Erythroblast (primary cell): Measurements from ENCODE around the gene SCTR.

Source experiments
- DNase-seq, 2 experiments: peaks; one replicate each; lab custom pipeline; 2025; lab: John Stamatoyannopoulos, UW
- GATA1 ChIP-seq: IDR thresholded peaks from 2 replicates; pipeline ENCODE4 v1.6.1; 2011; ENCODE audit warnings: low read depth, mild to moderate bottlenecking, control low read depth, low read length, moderate library complexity
- POLR2A ChIP-seq: IDR thresholded peaks from 2 replicates; pipeline ENCODE4 v1.6.1; 2011; ENCODE audit warnings: mild to moderate bottlenecking, low read length

SCTR gene

DNA sequence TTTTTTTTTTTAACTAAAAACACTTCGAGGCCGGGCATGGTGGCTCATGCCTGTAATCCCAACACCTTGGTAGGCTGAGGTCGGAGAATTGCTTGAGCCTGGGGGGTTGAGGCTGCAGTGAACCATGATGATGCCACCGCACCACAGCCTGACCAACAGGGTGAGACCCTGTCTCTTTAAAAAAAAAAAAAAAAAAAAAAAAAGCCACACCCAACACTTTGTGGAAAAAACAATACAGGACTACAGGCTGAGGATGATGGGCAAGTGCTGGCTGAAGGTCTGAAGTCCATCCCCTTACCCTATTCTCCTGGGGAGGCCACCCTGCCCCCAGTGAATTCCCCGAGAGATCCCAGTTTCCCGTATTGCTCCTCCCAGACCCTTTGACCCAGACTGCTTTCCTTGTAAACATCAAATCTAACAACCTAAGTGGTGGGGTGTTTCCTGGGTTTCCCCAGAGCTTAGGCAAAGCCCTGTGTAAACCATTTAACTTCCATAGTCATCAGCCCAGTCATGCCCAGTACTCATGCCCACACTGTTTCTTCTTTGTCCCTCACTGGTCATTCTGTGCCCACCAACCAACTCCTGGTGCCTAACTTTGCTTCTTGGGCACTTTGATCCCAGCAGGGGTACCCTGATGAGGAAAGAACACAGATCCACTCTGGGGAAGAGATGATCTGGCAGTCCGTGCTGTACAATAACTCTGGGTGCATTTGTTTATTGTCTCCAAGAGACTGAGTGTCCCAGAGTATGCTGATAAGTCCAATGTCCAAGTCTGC lies 98.5 kb downstream of the SCTR start:
- TF ChIP-seq GATA1: no peak
- TF ChIP-seq POLR2A: no peak

DNA sequence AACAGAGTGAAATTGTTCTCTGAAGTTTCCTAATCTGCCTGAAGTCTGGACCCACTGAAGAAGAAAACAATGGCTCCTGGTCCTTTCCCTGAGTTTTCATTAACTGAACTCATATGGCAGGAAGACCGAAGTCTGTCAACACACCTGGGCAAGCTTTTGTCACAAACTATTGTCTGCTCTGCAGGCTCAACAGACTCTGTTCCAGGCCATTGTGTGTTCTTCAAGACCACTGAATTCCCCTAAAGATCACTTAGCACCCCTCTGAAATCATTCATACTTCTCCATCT lies 99.2 kb downstream of the SCTR start:
- no peak for DNase-seq
- TF ChIP-seq POLR2A: no peak
- no peak for TF ChIP-seq GATA1

More for the DNA sequence above, 98.5 kb downstream of the SCTR start:
- no peak for DNase-seq

DNA sequence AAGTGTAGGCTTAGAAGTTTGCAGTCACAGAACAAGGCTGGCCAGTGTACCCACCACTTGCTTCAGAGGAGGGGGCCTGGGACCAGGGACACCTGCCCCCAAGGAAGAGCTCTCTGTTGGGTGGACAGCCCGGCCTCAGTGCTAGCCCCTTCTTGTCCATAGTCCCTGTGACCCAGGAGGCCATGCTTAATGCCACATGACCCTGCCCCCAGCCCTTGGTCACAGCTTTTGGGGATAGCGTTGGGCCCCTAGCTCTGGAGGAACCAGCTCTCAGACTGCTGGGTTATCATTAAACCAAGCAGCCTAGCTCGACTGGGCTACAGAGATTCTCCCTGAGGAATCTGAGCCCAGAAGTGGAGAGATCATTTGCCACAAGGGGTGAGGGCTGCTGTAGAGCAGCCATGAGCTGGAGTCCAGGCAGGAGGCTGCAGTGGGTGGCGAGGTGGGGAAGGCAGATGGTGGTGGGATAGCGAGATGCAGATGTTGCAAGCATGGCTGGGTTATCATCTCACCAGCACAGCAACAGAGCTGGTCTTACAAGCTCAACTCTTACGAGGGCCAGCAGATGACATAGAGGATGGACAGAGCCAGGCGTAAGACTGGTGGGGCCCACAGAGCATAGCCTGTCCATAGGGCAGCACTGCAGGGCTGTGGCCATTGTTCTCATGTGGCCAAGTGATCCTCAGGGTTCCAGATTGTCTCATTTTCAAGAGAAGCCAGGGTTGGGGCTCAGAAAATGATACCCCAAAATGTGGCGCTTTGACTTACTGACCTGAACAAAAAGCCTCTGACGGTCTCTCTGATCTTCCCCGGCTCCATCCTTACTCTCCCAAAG lies 99.8 kb downstream of the SCTR start:
- DNase-seq: no peak
- TF ChIP-seq GATA1 (no peak), POLR2A (no peak)

DNA sequence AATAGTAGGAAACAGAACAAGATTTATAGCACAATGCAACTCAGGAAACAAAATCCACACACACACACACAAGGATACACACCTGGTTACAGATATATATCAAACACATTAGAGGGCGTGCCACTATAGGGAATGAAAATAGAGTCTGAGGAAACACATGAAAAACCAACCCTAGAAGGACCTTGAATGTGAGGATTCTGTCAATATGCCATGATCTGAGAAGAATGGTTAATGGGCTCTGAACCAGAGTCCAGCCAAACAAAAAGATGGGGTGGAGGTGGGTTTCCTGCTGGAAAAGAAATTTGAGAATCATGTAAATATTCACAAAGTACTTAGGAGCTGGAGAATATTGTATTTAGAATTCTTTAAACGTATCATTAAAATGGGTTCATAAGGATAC lies 100.5 kb downstream of the SCTR start:
- no peak for DNase-seq
- TF ChIP-seq GATA1 (no peak), POLR2A (no peak)

DNA sequence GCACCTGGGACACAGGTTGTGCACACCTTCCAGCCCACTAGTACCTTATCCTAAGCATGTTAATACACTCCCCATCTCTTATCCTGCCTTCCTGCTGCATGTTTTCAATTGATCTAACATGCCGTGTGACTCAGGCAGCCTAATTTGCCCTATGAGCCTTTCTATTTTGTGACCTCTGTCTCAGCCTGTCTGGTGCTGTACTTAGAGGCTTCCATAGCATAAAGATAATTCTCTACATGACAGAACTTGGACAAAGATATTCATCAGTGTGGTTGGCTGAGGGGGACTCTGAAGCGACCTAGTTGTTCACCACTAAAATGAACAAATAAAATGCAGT lies 101.2 kb downstream of the SCTR start:
- DNase-seq: no peak
- no peak for TF ChIP-seq GATA1
- no peak for TF ChIP-seq POLR2A

DNA sequence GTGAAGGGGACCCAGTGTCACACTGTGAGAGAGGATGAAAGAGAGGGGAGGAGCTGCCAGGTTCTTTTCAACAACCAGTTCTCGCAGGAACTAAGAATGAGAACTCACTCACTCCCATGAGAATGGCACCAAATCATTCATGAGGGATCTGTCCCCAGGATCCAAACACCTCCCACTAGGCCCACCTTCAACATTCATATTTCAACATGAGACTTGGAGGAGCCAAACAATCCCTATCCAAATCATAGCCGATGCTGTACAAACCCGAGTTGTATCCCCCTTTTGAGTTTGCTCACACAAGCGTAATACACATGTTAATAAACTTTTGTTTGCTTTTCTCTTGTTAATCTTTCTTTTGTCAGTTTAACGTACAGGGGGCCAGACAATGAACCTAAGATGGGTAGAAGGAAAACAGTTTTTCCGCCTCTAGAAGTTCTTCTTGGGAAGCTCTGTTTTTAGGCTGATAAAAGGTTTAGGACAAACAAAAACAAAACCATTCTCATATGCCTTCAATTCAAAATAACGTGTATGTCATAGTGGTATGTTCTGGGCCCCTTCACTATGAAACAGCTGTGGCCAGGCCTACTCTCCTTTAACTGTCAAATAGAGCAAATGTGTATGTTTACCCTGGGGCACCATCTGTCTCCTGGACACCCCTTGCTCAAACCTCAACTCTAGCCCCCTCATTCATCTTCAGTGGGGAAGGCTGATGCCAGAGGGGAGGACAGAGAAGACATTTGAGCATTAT lies 101.7 kb downstream of the SCTR start:
- DNase-seq: no peak
- TF ChIP-seq GATA1 (no peak), POLR2A (no peak)

DNA sequence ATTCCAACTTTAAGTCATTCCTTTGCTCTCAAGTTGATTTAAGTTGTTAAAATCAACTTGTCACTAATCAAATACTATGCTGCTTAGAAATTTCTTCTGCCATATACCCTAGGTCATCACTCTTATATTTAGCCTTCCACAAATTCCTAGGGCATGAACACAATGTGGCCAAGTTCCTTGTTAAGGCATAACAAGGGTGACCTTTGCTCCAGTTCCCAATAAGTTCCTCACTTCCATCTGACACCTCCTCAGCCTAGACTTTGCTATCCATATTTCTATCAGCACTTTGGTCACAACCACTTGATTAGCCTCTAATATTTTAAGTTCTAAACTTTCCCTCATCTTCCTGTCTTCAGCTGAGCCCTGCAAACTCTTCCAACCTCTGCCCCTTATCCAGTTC lies 102.5 kb downstream of the SCTR start:
- no peak for TF ChIP-seq GATA1
- TF ChIP-seq POLR2A: no peak
- DNase-seq: no peak

DNA sequence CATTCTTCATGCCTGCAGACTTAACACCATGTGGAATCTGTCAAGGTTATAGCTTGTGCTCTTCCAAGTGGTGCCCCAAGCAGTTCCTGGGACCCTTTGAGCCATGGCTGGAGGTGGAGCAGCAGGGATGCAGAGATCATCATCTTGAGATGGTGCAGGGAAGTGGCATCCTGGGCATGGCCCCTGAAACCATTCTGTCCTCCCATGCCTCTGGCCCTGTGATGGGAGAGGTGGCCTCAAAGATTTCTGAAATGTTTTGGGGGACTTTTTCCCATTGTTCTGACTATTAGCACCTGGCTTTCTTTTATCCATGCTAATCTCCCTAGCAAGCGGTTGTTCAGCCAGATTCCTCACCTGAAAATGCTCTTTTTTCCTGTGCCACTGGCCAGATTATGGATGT lies 103.0 kb downstream of the SCTR start:
- TF ChIP-seq GATA1 (no peak), POLR2A (no peak)
- no peak for DNase-seq

DNA sequence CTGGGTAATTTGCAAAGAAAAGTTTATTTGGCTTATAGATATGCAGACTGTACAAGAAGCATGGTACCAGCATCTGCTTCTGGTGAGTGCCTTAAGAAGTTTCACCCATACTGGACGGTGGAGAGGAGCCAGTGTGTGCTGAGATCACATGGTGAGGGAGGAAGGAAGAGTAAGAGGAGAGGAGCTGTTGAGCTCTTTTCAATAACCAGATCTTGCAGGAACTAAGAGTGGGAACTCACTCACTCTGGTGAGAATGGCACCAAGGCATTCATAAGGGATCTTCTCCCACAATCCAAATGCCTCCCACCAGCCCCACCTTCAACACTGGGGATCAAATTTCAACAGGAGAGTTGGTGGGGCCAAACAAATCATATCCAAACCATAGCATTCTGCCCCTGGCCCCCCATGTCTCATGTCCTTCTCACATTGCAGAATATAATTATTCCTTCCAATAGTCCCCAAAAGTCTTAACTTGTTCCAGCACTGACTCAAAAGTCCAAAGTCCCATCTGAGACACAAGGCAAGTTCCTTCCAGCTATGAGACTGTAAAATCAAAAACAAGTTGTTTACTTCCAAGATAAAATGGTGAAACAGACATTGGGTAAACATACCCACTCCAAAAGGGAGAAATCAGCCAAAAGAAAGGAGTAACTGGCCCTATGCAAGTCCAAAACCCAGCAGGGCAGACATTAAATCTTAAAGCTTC lies 104.3 kb downstream of the SCTR start:
- no peak for TF ChIP-seq POLR2A
- no peak for TF ChIP-seq GATA1
- DNase-seq: no peak

DNA sequence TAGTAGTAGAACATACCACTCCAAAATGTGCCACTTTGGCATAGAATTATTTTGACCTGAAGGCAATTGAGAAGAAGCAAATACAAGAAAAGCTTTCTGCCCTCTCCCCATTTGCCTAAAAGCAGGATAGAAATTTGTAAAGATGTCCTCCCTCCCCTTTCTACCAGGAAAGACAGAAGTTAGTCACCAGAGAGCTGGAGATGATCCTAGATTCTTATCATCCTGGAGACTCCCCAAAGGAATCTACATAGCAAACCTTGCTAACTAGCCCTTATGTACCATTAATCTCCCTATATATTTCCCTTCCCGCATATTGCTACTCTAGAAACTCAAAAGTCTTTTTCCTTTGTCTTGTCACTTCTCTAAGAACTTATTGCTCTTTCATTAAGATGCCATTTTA lies 105.2 kb downstream of the SCTR start:
- no peak for DNase-seq
- TF ChIP-seq GATA1: no peak
- TF ChIP-seq POLR2A: no peak

DNA sequence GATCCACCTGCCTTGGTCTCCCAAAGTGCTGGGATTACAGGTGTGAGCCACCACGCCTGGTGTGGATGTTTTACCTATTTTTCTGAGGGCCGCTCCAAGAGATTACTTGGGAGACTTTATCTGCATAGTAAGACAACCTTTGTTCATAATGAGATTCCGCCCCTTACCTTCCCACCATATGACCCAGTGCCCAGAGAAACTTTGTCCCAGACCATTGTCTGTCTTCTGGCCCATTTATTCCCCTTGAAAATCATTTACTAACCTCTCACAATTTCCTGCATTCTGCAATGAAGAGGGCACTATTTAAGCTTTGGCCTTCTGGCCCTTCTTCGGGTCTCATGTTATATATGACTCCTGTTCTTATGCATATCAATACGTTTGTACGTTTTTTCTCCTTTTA lies 106.4 kb downstream of the SCTR start:
- no peak for TF ChIP-seq GATA1
- TF ChIP-seq POLR2A: no peak
- no peak for DNase-seq

DNA sequence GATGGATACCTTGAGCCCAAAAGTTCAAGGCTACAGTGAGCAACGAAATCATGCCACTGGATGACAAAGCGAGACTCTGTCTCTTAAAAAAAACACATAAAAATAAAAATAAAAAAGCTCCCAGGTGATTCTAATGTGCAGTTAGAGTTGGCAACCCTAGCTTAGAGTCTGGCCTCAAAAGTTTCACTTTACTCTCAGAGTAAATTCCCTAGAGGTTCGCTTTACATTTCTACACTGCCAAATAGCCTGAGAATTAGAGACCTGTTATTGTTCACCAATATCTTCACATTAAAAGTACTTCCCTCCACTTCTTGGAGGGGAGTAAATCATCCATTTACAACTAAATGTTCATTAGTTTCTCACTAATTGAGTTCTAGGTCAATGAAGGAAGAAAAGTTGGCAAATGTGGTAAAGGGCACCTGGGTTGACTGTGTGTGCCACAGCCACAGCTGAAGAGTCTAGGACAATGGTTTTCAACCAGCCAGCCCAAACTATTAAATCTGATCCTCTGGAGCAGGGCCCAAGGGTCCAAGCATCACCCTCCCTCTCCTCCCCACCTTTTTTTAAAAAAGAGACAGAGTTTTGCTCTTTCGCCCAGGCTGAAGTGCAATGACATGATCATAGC lies 107.9 kb downstream of the SCTR start:
- DNase-seq: no peak
- no peak for TF ChIP-seq GATA1
- no peak for TF ChIP-seq POLR2A

DNA sequence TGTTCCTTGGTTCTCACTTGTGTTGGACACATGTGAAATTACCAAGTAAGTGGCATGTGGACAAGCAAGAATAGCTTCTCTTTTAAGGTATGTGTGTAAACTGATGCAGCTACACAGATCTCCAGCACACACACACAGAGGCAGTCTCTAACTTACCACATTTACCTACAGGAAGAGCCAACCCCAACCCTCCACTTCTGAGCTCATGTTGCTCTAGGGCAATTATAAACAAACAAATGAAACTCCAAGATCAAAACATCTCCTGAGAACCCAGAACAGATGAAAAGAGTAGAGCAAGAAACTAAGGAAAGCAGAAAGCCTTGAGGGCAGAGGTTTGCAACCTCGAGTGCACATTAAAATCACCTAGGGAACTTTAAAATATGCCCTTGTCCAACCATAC lies 108.7 kb downstream of the SCTR start:
- TF ChIP-seq GATA1 (no peak), POLR2A (no peak)

More for the DNA sequence above, 108.7 kb downstream of the SCTR start:
- no peak for DNase-seq
